K562 (cell line): Measurements from ENCODE around the gene INPP1. TPM values are rescaled to one million over a fixed set of nuclear protein-coding genes. Genes with fewer than 3 reads are reported as not detected.

Experiments used
- FOXM1 ChIP-seq, 2 experiments: fragments of 450-650 bp in 1 of 2; sonication (generic) in 1 of 2; formaldehyde crosslinking in 1 of 2; IDR thresholded peaks; 2 replicates each; pipeline versions ENCODE4 v1.6.1 to v1.9.0; 2017 to 2022; ENCODE audit warnings: low read depth in 2 of 2, mild to moderate bottlenecking in 2 of 2, missing genetic modification reagents in 1 of 2, moderate library complexity in 1 of 2
- PHF8 ChIP-seq: fragments of 200-600 bp; sonication (generic); IDR thresholded peaks from 2 replicates; pipeline ENCODE4 v1.6.1; 2012; ENCODE audit warnings: mixed run types, mild to moderate bottlenecking, inconsistent platforms, low read length, moderate library complexity, borderline replicate concordance
- SNRNP70 ChIP-seq: fragments of 200-400 bp; formaldehyde crosslinking; optimal IDR thresholded peaks from 2 replicates; pipeline ENCODE3; 2017; ENCODE audit warnings: low read depth, low read length
- STAT5A ChIP-seq: IDR thresholded peaks from 2 replicates; pipeline ENCODE4 v1.6.1; 2012; ENCODE audit warnings: low read length, inconsistent platforms, borderline replicate concordance
- ZFX ChIP-seq: sonication (generic); formaldehyde crosslinking; IDR thresholded peaks from 2 replicates; pipeline ENCODE4 v1.8.0; 2022; ENCODE audit warnings: mild to moderate bottlenecking, missing genetic modification reagents, moderate library complexity
- ZNF133 ChIP-seq: fragments of 250-450 bp; sonication (Bioruptor Pico); IDR thresholded peaks from 2 replicates; pipeline ENCODE4 v1.4.0; 2020; ENCODE audit warnings: mild to moderate bottlenecking
- ZNF146 ChIP-seq: IDR thresholded peaks from one replicate; pipeline ENCODE4 v1.6.1; 2018; ENCODE audit warnings: missing compliant biosample characterization; ENCODE audit not compliant: unreplicated experiment
- ZNF668 ChIP-seq: fragments of 250-450 bp; sonication (Bioruptor Pico); IDR thresholded peaks from 2 replicates; pipeline ENCODE4 v1.8.0; 2022; ENCODE audit warnings: mild to moderate bottlenecking, inconsistent platforms
- ZNF695 ChIP-seq: fragments of 450-650 bp; formaldehyde crosslinking; IDR thresholded peaks from 2 replicates; pipeline ENCODE4 v1.4.0; 2020; ENCODE audit warnings: mild to moderate bottlenecking, moderate library complexity
- ZNF766 ChIP-seq: fragments of 200-800 bp; sonication (Bioruptor generic); conservative IDR thresholded peaks from 2 replicates; pipeline ENCODE4 v1.6.1; 2016; ENCODE audit warnings: missing genetic modification characterization, missing compliant biosample characterization
- polyA plus RNA-seq, 8 experiments: library from polyadenylated mRNA; depleted of rRNA in 4 of 8; stranded (reverse) in 5 of 8; unstranded in 3 of 8; fragments of >200 nt; fragmentation: Nextera tagmentation in 2 of 8; fragmentation: Illumina TruSeq in 1 of 8; extraction: Ambion mirVana in 2 of 8; extraction: Trizol in 1 of 8; gene quantifications; 2 replicates each; pipeline versions ENCODE4 v1.2.1 to v1.2.3, GENCODE V29; 2011 to 2014; ENCODE audit warnings: inconsistent platforms in 1 of 8, missing spikeins in 1 of 8
- total RNA-seq, 7 experiments: library from RNA; depleted of rRNA in 6 of 7; stranded (reverse); fragments of >200 nt in 6 of 7; fragmentation: Illumina TruSeq in 2 of 7; extraction: Trizol in 2 of 7; gene quantifications; 2 replicates each; pipeline versions ENCODE4 v1.2.1 to v1.2.3, GENCODE V29; 2011 to 2021; ENCODE audit warnings: low replicate concordance in 1 of 7
- TF ChIP-seq, protein P1 (sequence below): fragments of 450-650 bp; IDR thresholded peaks from 2 replicates; pipeline ENCODE4 v1.6.1; 2016; ENCODE audit warnings: mild to moderate bottlenecking
- TF ChIP-seq, protein P2 (sequence below), 3 experiments: fragments of 200-800 bp in 1 of 3; fragments of 250-450 bp in 1 of 3; fragments of 450-650 bp in 1 of 3; sonication (Bioruptor Pico) in 1 of 3; sonication (Bioruptor generic) in 1 of 3; formaldehyde crosslinking in 1 of 3; IDR thresholded peaks; 2 replicates each; pipeline versions ENCODE4 v1.6.1 to v1.8.0; 2016 to 2022; ENCODE audit warnings: mild to moderate bottlenecking in 2 of 3, missing genetic modification characterization in 2 of 3, missing compliant biosample characterization in 1 of 3, moderate library complexity in 1 of 3
- TF ChIP-seq, protein P3 (sequence below): fragments of 450-650 bp; IDR thresholded peaks from 2 replicates; pipeline ENCODE4 v1.7.0; 2016; ENCODE audit warnings: borderline replicate concordance
- TF ChIP-seq, protein P4 (sequence below): sonication (generic); formaldehyde crosslinking; IDR thresholded peaks from 2 replicates; pipeline ENCODE4 v1.8.0; 2023; ENCODE audit warnings: missing genetic modification reagents, mild to moderate bottlenecking, borderline replicate concordance

INPP1 gene
- total and polyA plus RNA-seq, 9 of the 15 experiments (the other 6 are each of a cell fraction or from before 2014, with no cell fraction given), result 3.7 to 11.8 (median 6.5) TPM

GRCh38 chr2:190378880-190379237 lies 35.5 kb downstream of the INPP1 start (continued):
- TF ChIP-seq ZNF146 (no peak), ZNF668 (no peak), SNRNP70 (no peak), STAT5A (peak; percentile 39; the same call in 1 of the 2 replicates), ZNF766 (CRISPR knock-in tag) (no peak), FOXM1 (IDR thresholded peaks at IDR 0.05; ENCODE audit: low read depth) (no peak), FOXM1 (CRISPR knock-in tag; IDR thresholded peaks at IDR 0.05; ENCODE audit: low read depth) (no peak), ZNF695 (CRISPR knock-in tag) (no peak), ZFX (CRISPR knock-in tag) (0 out of 2 replicates have a peak, but pooled peaks have one; percentile 10), ZNF133 (no peak), PHF8 (no peak)
- TF ChIP-seq, protein P1, sequence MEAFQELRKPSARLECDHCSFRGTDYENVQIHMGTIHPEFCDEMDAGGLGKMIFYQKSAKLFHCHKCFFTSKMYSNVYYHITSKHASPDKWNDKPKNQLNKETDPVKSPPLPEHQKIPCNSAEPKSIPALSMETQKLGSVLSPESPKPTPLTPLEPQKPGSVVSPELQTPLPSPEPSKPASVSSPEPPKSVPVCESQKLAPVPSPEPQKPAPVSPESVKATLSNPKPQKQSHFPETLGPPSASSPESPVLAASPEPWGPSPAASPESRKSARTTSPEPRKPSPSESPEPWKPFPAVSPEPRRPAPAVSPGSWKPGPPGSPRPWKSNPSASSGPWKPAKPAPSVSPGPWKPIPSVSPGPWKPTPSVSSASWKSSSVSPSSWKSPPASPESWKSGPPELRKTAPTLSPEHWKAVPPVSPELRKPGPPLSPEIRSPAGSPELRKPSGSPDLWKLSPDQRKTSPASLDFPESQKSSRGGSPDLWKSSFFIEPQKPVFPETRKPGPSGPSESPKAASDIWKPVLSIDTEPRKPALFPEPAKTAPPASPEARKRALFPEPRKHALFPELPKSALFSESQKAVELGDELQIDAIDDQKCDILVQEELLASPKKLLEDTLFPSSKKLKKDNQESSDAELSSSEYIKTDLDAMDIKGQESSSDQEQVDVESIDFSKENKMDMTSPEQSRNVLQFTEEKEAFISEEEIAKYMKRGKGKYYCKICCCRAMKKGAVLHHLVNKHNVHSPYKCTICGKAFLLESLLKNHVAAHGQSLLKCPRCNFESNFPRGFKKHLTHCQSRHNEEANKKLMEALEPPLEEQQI, result 0 out of 2 replicates have a peak, but pooled peaks have one; percentile 16
- TF ChIP-seq, protein P2, sequence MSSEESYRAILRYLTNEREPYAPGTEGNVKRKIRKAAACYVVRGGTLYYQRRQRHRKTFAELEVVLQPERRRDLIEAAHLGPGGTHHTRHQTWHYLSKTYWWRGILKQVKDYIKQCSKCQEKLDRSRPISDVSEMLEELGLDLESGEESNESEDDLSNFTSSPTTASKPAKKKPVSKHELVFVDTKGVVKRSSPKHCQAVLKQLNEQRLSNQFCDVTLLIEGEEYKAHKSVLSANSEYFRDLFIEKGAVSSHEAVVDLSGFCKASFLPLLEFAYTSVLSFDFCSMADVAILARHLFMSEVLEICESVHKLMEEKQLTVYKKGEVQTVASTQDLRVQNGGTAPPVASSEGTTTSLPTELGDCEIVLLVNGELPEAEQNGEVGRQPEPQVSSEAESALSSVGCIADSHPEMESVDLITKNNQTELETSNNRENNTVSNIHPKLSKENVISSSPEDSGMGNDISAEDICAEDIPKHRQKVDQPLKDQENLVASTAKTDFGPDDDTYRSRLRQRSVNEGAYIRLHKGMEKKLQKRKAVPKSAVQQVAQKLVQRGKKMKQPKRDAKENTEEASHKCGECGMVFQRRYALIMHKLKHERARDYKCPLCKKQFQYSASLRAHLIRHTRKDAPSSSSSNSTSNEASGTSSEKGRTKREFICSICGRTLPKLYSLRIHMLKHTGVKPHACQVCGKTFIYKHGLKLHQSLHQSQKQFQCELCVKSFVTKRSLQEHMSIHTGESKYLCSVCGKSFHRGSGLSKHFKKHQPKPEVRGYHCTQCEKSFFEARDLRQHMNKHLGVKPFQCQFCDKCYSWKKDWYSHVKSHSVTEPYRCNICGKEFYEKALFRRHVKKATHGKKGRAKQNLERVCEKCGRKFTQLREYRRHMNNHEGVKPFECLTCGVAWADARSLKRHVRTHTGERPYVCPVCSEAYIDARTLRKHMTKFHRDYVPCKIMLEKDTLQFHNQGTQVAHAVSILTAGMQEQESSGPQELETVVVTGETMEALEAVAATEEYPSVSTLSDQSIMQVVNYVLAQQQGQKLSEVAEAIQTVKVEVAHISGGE (CRISPR knock-in tag; IDR thresholded peaks at IDR 0.05), result no peak
- TF ChIP-seq, protein P3, sequence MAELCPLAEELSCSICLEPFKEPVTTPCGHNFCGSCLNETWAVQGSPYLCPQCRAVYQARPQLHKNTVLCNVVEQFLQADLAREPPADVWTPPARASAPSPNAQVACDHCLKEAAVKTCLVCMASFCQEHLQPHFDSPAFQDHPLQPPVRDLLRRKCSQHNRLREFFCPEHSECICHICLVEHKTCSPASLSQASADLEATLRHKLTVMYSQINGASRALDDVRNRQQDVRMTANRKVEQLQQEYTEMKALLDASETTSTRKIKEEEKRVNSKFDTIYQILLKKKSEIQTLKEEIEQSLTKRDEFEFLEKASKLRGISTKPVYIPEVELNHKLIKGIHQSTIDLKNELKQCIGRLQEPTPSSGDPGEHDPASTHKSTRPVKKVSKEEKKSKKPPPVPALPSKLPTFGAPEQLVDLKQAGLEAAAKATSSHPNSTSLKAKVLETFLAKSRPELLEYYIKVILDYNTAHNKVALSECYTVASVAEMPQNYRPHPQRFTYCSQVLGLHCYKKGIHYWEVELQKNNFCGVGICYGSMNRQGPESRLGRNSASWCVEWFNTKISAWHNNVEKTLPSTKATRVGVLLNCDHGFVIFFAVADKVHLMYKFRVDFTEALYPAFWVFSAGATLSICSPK, result no peak
- TF ChIP-seq, protein P4, sequence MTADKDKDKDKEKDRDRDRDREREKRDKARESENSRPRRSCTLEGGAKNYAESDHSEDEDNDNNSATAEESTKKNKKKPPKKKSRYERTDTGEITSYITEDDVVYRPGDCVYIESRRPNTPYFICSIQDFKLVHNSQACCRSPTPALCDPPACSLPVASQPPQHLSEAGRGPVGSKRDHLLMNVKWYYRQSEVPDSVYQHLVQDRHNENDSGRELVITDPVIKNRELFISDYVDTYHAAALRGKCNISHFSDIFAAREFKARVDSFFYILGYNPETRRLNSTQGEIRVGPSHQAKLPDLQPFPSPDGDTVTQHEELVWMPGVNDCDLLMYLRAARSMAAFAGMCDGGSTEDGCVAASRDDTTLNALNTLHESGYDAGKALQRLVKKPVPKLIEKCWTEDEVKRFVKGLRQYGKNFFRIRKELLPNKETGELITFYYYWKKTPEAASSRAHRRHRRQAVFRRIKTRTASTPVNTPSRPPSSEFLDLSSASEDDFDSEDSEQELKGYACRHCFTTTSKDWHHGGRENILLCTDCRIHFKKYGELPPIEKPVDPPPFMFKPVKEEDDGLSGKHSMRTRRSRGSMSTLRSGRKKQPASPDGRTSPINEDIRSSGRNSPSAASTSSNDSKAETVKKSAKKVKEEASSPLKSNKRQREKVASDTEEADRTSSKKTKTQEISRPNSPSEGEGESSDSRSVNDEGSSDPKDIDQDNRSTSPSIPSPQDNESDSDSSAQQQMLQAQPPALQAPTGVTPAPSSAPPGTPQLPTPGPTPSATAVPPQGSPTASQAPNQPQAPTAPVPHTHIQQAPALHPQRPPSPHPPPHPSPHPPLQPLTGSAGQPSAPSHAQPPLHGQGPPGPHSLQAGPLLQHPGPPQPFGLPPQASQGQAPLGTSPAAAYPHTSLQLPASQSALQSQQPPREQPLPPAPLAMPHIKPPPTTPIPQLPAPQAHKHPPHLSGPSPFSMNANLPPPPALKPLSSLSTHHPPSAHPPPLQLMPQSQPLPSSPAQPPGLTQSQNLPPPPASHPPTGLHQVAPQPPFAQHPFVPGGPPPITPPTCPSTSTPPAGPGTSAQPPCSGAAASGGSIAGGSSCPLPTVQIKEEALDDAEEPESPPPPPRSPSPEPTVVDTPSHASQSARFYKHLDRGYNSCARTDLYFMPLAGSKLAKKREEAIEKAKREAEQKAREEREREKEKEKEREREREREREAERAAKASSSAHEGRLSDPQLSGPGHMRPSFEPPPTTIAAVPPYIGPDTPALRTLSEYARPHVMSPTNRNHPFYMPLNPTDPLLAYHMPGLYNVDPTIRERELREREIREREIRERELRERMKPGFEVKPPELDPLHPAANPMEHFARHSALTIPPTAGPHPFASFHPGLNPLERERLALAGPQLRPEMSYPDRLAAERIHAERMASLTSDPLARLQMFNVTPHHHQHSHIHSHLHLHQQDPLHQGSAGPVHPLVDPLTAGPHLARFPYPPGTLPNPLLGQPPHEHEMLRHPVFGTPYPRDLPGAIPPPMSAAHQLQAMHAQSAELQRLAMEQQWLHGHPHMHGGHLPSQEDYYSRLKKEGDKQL (CRISPR knock-in tag), result no peak
